ENCODE results near the gene FKBP8. TPM values are rescaled to one million over a fixed set of nuclear protein-coding genes. Genes with fewer than 3 reads are reported as not detected.
A peak's percentile ranks its signal among the peaks of the same experiment; 100 is the strongest.

The FKBP8 gene
- total RNA-seq, 1 donor from 2014 or later = 250 TPM

GRCh38 chr19:18508585-18508984, 34.8 kb downstream of the FKBP8 start:
- H3K4me1 Mint-ChIP-seq = peaks cover 19% of the 10 kb centered on the region
- no peak overlapping the region for H3K27ac Mint-ChIP-seq
- no peaks in the 10 kb centered on the region for H3K36me3 Mint-ChIP-seq
- no peak for TF ChIP-seq CTCF (IDR thresholded peaks at IDR 0.05; ENCODE audit: unreplicated experiment)
- DNase-seq (ENCODE audit: low spot score in 2 of 2, unreplicated experiment in 2 of 2) = no peak
- no peaks in the 10 kb centered on the region for H3K27me3 Mint-ChIP-seq (ENCODE audit: low read depth)
- H3K4me3 Mint-ChIP-seq = no peak overlapping the region
- no peaks in the 10 kb centered on the region for H3K9me3 Mint-ChIP-seq

- Mint-ChIP-seq H3K27ac (peak overlapping the region; percentile 43), H3K9me3 (no peaks in the 10 kb centered on the region), H3K4me1 (peaks cover 14% of the 10 kb centered on the region), H3K4me3 (no peak overlapping the region), H3K36me3 (no peaks in the 10 kb centered on the region), H3K27me3 (ENCODE audit: low read depth) (no peaks in the 10 kb centered on the region)
- DNase-seq (ENCODE audit: low spot score in 2 of 2, unreplicated experiment in 2 of 2) = no peak
- TF ChIP-seq CTCF (IDR thresholded peaks at IDR 0.05; ENCODE audit: unreplicated experiment) = no peak
Observed at GRCh38 chr19:18507727-18508440, 35.5 kb downstream of the FKBP8 start.

GRCh38 chr19:18507021-18507726, 36.2 kb downstream of the FKBP8 start:
- H3K36me3 Mint-ChIP-seq = no peaks in the 10 kb centered on the region
- peak overlapping the region; percentile 39 for H3K27ac Mint-ChIP-seq
- DNase-seq (ENCODE audit: low spot score in 2 of 2, unreplicated experiment in 2 of 2) = no peak
- H3K27me3 Mint-ChIP-seq (ENCODE audit: low read depth) = no peaks in the 10 kb centered on the region
- H3K9me3 Mint-ChIP-seq = no peaks in the 10 kb centered on the region
- peaks cover 14% of the 10 kb centered on the region for H3K4me1 Mint-ChIP-seq
- TF ChIP-seq CTCF (IDR thresholded peaks at IDR 0.05; ENCODE audit: unreplicated experiment) = no peak
- H3K4me3 Mint-ChIP-seq = no peak overlapping the region

GRCh38 chr19:18506101-18506930, 37.1 kb downstream of the FKBP8 start:
- no peak overlapping the region for H3K27ac Mint-ChIP-seq
- H3K4me1 Mint-ChIP-seq = peaks cover 14% of the 10 kb centered on the region
- no peaks in the 10 kb centered on the region for H3K27me3 Mint-ChIP-seq (ENCODE audit: low read depth)
- no peaks in the 10 kb centered on the region for H3K36me3 Mint-ChIP-seq
- H3K4me3 Mint-ChIP-seq = no peak overlapping the region
- DNase-seq (ENCODE audit: low spot score in 2 of 2, unreplicated experiment in 2 of 2) = no peak
- H3K9me3 Mint-ChIP-seq = no peaks in the 10 kb centered on the region
- no peak for TF ChIP-seq CTCF (IDR thresholded peaks at IDR 0.05; ENCODE audit: unreplicated experiment)

GRCh38 chr19:18504886-18505610, 38.3 kb downstream of the FKBP8 start:
- no peak for TF ChIP-seq CTCF (IDR thresholded peaks at IDR 0.05; ENCODE audit: unreplicated experiment)
- no peaks in the 10 kb centered on the region for H3K9me3 Mint-ChIP-seq
- H3K36me3 Mint-ChIP-seq = no peaks in the 10 kb centered on the region
- no peak overlapping the region for H3K27ac Mint-ChIP-seq
- H3K4me3 Mint-ChIP-seq = no peak overlapping the region
- H3K4me1 Mint-ChIP-seq = peaks cover 14% of the 10 kb centered on the region
- H3K27me3 Mint-ChIP-seq (ENCODE audit: low read depth) = no peaks in the 10 kb centered on the region
- DNase-seq (ENCODE audit: low spot score in 2 of 2, unreplicated experiment in 2 of 2) = no peak

Measured in mesothelial cell of epicardium (in vitro differentiated cells).